HCEC 1CT (cell line): ENCODE results near the gene BCL11A.

Experiments used
- DNase-seq: peaks from one replicate; pipeline ENCODE4 v3.0.0-alpha.2; 2017

Gene BCL11A

GRCh38 chr2:60502144-60502543 lies 51.3 kb downstream of the BCL11A start:
- no peak for DNase-seq

GRCh38 chr2:60500861-60501260 lies 52.6 kb downstream of the BCL11A start:
- no peak for DNase-seq

GRCh38 chr2:60499651-60500265 lies 53.7 kb downstream of the BCL11A start:
- DNase-seq = no peak

DNA sequence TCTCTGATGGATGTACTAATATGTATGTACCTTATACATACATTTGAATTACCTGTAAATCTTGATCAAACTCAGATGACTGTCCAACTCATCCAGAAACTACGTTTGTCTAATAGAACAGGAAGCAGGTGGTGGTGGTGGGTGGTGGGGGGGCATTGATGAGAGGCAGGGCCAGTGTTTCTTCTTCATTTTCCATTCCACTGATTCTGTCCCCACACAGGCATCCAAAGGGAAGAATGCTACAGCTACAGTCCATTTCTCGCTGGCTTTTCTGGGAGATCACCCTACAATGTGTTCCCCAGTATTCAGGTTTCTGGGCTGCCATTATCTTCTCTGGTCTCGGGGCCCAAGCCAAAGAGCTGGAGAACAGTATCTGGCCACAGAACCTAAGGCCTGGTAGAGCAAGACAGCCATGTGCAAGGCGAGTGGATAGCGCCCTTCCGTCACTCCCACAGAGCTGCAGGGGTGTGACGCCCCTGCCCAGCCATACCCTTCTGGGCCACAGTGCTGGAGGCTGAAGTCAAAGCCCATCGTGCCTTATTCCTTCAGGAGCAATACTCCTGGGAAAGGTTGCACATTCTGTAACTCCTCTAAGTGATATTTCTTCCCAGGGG lies 54.5 kb downstream of the BCL11A start:
- no peak for DNase-seq

- DNase-seq = no peak
Measured at GRCh38 chr2:60498127-60498815, 55.2 kb downstream of the BCL11A start.

DNA sequence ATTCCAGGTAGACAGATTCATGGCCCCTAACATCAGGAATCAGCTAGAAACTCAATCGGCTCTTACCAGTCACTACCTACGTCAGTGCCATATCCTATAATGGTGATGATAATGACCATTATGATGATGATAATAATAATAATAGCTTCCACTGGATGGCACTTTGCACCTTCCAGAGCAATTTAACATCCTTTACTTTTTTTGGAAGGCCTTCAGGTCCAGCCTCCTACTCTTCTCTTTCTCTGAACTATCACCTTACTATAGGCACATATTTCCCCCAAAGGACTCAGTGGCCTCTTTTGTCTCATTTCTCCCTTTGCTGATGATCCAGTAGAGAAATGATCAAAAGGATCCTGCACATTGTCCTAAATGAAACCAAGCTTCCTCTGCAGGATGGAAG lies 56.0 kb downstream of the BCL11A start:
- no peak for DNase-seq

DNA sequence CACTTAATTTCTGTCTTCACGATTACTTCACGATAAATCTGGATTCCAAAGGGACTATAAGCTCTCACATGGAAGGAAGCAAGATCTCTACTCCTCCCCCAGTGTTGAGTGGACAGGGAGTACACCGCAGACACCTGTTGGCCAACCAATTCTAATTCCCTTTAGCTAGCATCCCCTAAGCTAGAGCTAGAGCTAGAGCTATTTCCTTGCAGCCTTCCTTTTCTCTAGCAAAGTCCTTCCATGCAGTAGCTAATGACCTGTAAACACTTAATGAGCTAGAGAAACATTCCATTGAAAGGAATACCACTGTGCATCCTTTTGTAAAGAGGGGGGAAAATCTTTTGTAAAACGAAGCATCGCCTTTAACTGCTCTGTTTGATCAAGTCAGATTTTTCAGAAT lies 56.5 kb downstream of the BCL11A start:
- DNase-seq = no peak

- no peak for DNase-seq
Measured at GRCh38 chr2:60496475-60496874, 57.0 kb downstream of the BCL11A start.

GRCh38 chr2:60495041-60495625 lies 58.3 kb downstream of the BCL11A start:
- DNase-seq = no peak

DNA sequence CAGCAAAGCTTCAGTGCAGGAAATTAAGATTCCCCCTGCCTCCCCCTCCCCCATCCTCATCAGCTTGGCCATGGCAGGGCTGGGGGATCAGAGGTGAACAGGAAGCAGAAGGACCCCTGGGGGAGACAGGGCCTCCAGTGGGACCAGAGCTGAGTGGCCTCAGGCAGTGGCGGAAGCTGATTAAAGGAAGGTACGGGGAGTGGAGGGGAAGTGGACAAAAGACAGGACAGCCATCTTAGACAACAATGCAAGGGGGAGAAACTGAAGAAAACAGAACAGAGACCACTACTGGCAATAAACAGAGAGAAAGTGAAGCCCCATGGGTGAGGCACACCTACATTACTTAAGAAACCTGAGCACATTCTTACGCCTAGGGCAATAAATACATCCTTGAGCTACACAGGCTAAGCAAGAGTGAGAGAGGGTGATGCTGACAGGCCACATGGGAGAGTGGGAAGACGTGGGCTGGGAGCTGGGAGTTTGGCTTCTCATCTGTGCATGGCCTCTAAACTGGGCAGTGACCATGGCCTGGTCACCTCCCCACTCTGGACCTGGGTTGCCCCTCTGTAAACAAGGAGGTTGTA lies 59.6 kb downstream of the BCL11A start:
- DNase-seq = no peak

DNA sequence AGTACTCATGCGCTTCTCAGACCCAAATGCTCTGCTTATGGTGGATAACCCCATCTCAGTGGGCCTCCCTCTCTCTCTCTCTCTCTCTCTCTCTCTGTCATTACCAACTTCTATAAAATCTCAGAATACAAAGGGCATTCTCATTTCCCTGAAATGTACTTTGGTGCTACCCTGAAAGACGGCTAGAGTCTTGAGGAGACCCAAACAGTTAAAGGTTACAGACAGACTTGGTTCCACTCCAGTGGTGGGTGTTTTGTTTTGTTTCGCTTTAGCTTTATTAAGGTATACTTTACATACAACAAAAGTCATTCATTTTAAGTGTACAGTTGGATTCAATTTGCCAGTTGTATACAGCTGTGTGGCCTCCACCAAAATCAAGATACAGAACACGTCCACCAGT lies 60.9 kb downstream of the BCL11A start:
- no peak for DNase-seq

- DNase-seq = no peak
Measured at GRCh38 chr2:60490848-60491247, 62.6 kb downstream of the BCL11A start.

- no peak for DNase-seq
Measured at GRCh38 chr2:60490441-60490840, 63.0 kb downstream of the BCL11A start.

DNA sequence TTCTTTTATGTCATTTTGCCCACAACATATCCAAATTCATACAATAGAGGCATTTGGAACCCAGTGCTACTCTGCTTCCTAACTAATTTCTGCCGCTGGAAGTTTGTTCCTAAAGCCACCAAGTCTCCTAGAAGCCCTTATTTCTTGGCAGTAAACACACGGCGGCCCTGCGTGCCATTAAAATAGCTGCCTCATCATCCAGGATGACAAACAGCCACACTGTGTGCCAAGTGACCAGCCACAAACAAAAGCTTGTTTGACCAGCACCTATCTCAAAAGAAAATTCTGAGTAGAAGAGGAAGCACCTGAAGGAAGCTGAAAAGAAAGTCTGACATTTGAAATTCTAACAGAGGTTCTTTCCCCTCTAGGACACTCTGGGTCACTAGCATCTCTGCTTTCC lies 64.2 kb downstream of the BCL11A start:
- no peak for DNase-seq

- no peak for DNase-seq
Measured at GRCh38 chr2:60488291-60488690, 65.2 kb downstream of the BCL11A start.

GRCh38 chr2:60487174-60487573 lies 66.3 kb downstream of the BCL11A start:
- no peak for DNase-seq

DNA sequence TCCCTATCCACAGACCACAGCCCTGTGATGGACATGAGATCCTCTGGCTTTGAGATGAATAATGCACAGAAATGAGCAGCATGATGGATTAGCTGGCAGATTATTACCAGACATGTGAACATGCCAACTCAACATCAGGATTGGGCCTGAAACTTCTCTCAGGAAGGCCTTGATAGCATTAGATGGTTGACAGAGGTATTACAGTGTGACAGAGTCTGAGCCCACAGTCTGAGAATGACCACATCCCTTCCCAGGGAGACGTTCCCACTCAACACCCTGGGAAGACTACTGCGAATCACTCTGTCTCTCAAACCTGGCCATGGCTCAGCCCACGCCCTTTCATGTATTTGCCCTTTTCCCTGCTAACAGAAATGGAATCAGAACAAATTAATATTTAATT lies 66.9 kb downstream of the BCL11A start:
- no peak for DNase-seq

DNA sequence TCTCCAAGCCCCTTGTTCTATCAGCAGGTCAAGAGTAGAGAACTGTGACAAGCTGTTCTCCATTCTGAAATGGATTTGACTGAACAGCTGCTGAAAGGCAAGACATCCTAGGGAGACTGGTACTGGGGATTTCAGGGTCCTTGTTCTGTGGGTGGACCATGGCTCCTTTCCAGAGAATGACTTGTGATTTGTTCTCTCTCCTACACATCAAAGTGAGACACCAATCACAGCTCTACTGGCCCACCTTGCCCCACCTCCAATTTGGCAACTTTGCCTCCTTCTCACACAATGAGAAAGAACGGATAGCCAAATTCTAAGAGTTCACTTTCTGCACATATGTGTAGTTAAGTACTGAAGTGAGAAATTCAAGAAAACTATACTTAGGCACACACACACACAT lies 67.4 kb downstream of the BCL11A start:
- DNase-seq = no peak

- no peak for DNase-seq
Measured at GRCh38 chr2:60485550-60485949, 67.9 kb downstream of the BCL11A start.

DNA sequence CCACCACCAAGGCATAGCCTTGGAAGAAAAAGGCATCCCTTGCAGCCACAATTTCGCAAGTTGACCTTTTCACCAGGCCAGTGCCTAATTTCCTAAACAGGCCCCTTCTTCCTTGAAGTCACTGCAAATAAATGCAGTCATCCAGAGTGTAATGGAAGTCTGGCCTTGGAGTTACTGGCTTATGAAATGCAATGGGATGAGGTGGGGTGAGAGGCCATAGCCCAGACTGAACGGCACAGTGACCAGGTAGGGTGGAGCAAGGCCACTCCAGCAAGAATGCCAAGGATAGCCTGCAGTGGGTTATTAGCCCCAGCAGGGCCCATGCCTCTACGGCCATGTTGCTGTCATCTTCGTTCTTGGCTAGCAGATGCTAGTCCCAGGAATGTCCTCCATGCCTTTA lies 68.4 kb downstream of the BCL11A start:
- no peak for DNase-seq

DNA sequence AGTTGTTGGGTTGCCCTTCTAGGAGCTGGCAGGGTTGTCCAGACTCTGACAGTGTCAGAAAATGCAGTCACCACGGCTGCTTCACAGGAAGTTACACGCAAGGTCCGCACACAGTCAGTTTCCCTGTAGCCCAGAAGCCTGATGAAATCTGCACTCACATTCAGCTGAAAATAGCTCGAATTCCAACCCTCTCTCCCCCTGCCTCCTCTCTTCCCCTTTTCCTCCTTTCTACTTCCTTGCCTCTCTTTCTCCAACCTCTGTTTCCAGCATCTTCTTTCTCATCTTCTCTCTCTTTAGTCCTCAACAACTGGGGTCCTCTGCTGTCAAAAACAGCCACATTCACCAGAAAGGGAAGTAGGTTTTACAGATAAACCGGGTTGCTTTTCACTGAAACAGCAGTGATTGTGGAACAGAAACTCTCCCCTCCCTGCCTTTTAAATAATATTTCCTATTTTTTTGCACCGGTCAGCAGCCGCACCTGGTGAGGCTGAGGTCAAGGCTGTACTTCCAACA lies 69.3 kb downstream of the BCL11A start:
- no peak for DNase-seq

GRCh38 chr2:60483401-60483800 lies 70.1 kb downstream of the BCL11A start:
- no peak for DNase-seq

DNA sequence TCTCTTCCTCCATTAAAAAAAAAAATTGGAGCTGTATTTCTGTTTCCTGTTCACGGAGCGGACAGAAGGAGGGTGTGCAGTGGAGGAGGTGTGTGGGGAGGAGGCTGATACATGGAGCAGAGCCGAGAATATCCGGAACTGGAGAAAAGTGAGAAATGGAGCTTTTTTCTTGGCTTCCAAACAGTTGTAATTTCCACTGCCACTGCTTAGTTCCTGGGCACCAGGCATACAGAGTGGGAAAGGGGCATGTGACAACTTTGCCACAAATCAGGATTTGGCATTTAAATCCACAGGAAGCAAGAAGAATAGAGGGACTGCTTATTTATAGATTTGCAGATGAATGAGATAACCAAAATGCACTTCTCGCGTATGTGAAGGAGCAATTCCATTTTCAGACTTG lies 71.2 kb downstream of the BCL11A start:
- no peak for DNase-seq

- DNase-seq = no peak
Measured at GRCh38 chr2:60481257-60481656, 72.2 kb downstream of the BCL11A start.
